Activated CD8-positive, alpha-beta memory T cell treated with anti-CD3 and anti-CD28 coated beads, Interleukin-2, amount 50 U/mL, for 48 hours (primary cell): Measurements from ENCODE around the gene SNX9.
"Not testable (repeated sequence)": the region's sequence is repeated elsewhere in the genome, so short reads cannot be mapped to it uniquely, and the experiment has no call there.

ENCODE experiments used
- DNase-seq: peaks from one replicate; pipeline ENCODE4 v3.0.0-alpha.2; 2020

SNX9 gene

DNA sequence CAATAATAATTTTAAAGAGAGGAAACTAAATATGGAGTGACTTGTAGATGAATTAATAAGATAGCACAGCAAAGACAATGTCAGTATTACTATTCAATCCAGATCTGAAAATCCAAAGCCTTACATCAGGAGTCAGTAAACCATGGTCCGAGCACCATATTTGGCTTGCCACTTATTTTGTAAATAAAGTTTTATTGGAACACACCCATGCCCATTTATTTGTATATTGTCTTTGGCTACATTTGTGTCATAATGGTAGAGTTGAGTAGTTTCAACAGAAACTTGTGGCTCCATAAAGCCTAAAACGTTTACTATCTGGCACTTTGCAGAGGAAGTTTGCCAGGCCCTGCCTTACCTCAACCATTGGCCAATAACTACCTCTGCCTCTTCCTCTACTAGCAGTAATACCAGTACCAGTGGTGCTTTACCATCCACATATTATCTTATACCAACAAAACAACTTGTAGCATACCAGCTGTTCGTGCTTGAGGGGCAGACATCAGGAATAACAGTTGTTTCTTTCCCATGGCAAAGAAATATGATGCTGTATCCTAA is 106.8 kb downstream of the SNX9 start:
- no peak for DNase-seq

DNA sequence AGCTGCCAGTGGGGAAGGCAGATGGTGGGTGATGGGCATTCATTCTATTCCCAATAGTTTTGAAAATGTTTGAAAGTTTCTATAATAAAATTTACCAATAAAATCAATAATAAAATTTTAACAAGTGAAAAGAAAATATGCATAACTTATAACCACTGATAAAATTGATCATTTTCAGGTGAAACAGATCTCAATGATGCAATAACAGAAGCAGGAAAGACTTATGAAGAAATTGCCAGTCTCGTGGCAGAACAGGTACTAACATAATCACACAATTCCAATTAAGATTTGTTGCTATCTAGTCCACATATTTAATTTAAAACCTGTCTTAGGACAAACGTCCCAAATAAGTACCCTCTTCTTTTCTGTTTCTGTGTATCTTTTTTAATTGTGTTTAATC is 112.7 kb downstream of the SNX9 start:
- DNase-seq, result no peak

- DNase-seq, result no peak
Observed at GRCh38 chr6:157937318-157937717, 114.3 kb downstream of the SNX9 start.

- no peak for DNase-seq
Observed at GRCh38 chr6:157937916-157938315, 114.9 kb downstream of the SNX9 start.

- DNase-seq, result peak; percentile 78
Observed at GRCh38 chr6:157940375-157941036, 117.5 kb downstream of the SNX9 start.

GRCh38 chr6:157941101-157941863 is 118.2 kb downstream of the SNX9 start:
- no peak for DNase-seq

- no peak for DNase-seq
Observed at GRCh38 chr6:157942351-157942750, 119.3 kb downstream of the SNX9 start.

GRCh38 chr6:157943249-157943963 is 120.4 kb downstream of the SNX9 start:
- DNase-seq, result no peak

DNA sequence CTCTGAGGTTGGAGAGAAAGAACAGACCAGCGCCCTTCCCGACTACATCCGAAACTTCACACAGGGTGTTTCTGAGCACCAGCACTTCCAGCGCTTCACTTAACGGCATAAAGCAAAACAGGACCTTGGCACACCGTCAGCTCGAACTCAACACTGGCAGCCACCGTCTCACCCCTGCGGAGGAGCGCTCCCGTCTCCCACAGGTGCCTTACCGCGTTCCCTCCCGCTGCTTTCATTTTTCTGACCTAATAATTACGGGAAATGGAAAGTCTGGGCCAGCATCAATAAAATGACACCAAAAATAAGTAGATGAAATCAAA is 120.9 kb downstream of the SNX9 start:
- DNase-seq, result no peak

GRCh38 chr6:157944983-157945931 is 122.2 kb downstream of the SNX9 start:
- no peak for DNase-seq

- DNase-seq, result no peak
Observed at GRCh38 chr6:157946053-157946617, 123.1 kb downstream of the SNX9 start.

DNA sequence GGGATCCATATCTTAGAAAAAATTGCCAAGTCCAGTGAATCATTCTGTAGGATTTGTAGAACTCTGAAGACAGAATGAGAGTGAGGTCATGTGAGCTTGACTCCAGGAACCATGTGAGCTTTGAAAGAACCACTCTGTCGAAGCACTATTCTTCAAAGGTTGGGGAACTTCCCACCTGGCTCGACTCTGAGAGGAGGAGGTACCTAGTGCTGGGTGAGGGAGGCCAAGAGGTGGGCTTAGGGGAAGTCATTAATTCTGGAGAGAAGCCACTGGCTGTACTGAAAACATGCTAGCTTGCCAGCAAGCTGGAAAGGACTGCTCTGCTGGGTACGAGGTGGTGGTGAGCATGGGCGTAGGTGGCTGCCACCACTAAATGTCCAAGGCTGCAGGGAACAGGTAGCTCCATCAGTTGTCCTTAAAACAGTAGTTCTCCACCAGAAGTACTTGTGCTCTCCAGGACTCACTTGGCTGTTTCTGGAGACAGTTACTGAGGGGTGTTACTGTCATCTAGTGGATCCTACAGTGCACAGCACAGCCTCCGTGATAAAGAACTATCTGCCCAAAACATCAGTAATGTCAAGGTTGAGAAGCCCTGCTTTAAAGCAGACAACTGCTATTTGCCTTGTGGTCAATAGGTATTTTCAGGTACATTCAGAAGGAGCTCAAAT is 124.0 kb downstream of the SNX9 start:
- DNase-seq, result no peak

DNA sequence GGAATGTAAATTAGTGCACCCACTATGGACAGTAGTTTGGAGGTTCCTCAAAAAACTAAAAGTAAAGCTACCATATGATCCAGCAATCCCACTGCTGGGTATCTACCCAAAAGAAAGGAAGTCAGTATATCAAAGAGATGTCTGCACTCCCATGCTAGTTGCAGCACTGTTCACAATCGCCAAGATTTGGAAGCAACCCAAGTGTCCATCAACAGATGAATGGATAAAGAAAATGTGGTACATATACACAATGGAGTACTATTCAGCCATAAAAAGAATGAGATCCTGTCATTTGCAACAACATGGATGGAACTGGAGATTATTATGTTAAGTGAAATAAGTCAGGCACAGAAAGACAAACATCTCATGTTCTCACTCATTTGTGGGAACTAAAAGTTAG is 127.9 kb downstream of the SNX9 start:
- not testable (repeated sequence) for DNase-seq

DNA sequence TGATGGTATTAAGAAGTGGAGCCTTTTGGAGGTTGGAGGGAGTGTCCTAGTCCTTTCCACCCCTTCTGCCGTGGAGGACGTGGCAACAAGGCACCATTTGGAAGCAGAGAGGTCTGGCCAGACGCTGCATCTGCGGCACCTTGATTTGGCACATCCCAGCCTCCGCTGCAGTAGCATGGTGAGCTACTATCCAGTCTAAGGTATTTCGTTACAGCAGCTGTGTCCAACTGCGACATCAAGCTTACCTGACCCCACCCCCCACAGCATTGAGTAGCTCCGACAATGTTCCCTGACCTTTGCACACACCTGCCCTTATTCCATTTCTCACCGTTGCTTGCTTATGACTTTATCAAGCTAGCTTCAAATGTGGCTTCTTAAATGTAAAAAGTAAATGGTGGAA is 128.8 kb downstream of the SNX9 start:
- DNase-seq, result no peak

GRCh38 chr6:157952861-157953351 is 129.9 kb downstream of the SNX9 start:
- DNase-seq, result no peak

DNA sequence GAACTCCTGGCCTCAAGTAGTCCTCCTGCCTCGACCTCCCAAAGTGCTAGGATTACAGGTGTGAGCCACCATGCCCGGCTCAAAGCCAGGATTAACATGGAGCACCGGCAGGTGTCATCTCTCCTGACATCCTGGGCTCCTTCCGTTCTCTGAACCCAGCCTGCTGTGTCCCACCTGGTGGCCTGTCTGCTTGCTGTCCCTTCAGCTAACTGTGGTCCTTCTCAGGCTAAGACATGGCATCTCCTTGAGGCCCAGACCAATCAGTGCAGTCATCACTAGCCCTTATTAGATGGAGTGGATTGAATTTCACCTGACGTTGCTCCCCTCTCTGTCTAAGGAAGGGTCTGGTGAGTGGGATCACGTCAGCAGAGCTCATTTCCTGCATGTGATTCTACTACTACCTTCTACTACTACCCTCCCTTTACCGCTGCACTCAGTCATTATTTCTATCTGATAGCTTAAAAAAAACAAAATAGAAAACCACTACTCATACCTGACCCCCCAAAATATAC is 130.6 kb downstream of the SNX9 start:
- no peak for DNase-seq

- peak; percentile 33 for DNase-seq
Observed at GRCh38 chr6:157954150-157955117, 131.4 kb downstream of the SNX9 start.

- DNase-seq, result no peak
Observed at GRCh38 chr6:157955675-157956074, 132.6 kb downstream of the SNX9 start.

- DNase-seq, result no peak
Observed at GRCh38 chr6:157956171-157956730, 133.2 kb downstream of the SNX9 start.
